Measurements from ENCODE around the gene PDP2. TPM values are rescaled to one million over a fixed set of nuclear protein-coding genes. Genes with fewer than 3 reads are reported as not detected.
A peak's percentile ranks its signal among the peaks of the same experiment; 100 is the strongest.
"Not testable (repeated sequence)": the region's sequence is repeated elsewhere in the genome, so short reads cannot be mapped to it uniquely, and the experiment has no call there.

PDP2 gene
- total RNA-seq, 1 donor from 2014 or later = 11.7 TPM

DNA sequence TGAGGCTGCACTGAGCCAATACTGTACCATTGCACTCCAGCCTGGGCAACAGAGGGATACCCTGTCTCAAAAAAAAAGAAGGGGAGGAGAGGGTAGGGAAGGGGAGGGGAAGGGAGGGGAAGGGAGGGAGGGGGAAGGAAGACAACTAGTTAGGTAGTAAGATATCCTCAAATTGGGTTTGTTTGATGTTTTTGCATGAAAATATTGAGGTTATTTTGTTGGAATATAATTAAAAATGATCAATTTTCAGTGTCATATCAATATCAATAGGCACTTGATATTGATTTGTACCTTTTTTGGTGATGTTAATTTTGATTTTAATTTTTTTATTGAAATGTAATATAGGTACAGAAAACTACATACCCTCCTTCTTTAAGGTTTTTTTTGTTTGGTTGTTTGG, 16.6 kb upstream of the PDP2 start:
- H3K4me3 ChIP-seq (ENCODE audit: low read depth, low read length) = no peak overlapping the region

DNA sequence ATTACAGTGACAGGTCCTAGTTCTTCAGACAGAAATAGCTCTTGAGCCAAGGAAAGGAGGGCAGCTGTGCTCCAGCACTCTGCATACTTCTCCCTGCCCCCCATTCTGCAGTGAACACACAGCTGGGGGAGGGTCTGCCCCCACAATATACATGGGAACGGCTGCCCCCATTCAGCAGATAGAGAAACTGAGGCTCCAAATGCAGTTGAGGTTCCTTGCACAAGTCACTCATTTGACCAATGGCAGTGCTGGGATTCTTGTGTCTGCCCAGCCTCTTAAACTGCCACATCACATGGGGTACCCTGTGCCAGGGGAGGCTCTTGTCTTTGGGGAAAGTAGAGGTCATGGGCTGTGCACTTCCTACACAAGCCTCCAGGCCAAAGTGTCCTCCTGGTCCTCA, 10.9 kb upstream of the PDP2 start:
- TF ChIP-seq, protein P1, sequence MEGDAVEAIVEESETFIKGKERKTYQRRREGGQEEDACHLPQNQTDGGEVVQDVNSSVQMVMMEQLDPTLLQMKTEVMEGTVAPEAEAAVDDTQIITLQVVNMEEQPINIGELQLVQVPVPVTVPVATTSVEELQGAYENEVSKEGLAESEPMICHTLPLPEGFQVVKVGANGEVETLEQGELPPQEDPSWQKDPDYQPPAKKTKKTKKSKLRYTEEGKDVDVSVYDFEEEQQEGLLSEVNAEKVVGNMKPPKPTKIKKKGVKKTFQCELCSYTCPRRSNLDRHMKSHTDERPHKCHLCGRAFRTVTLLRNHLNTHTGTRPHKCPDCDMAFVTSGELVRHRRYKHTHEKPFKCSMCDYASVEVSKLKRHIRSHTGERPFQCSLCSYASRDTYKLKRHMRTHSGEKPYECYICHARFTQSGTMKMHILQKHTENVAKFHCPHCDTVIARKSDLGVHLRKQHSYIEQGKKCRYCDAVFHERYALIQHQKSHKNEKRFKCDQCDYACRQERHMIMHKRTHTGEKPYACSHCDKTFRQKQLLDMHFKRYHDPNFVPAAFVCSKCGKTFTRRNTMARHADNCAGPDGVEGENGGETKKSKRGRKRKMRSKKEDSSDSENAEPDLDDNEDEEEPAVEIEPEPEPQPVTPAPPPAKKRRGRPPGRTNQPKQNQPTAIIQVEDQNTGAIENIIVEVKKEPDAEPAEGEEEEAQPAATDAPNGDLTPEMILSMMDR (IDR thresholded peaks at IDR 0.05; ENCODE audit: insufficient read depth, low read length, poor library complexity, severe bottlenecking) = no peak
- H3K27me3 ChIP-seq (ENCODE audit: control insufficient read depth, insufficient read depth, low read length) = no peaks in the 10 kb centered on the region
- no peak overlapping the region for H3K4me3 ChIP-seq (ENCODE audit: low read depth, low read length)
- no peaks in the 10 kb centered on the region for H3K36me3 ChIP-seq (ENCODE audit: control insufficient read depth, insufficient read depth, low read length)
- DNase-seq (ENCODE audit: low read depth) = no peak

More for the DNA sequence above, 16.6 kb upstream of the PDP2 start:
- H3K36me3 ChIP-seq (ENCODE audit: control insufficient read depth, insufficient read depth, low read length) = no peaks in the 10 kb centered on the region
- no peaks in the 10 kb centered on the region for H3K27me3 ChIP-seq (ENCODE audit: control insufficient read depth, insufficient read depth, low read length)
- DNase-seq (ENCODE audit: low read depth) = no peak
- TF ChIP-seq, protein P1 (IDR thresholded peaks at IDR 0.05; ENCODE audit: insufficient read depth, low read length, poor library complexity, severe bottlenecking) = no peak

DNA sequence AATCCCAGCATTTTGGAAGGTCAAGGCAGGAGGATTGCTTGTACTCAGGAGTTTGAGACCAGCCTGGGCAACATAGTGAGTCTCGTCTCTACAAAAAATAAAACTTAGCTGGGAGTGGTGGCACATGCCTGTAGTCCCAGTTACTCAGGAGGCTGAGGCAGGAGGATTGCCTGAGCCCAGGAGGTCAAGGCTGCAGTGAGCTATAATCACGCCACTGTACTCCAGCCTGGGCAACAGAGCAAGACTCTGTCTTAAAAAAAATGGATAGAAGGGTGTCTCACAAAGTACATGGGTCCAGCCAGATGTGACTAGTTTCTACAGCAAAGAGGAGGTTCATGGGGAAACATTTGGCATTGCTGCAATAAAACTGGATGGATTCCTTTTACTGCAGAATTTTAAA, 9.0 kb upstream of the PDP2 start:
- H3K36me3 ChIP-seq (ENCODE audit: control insufficient read depth, insufficient read depth, low read length); DNase-seq (ENCODE audit: low read depth); H3K27me3 ChIP-seq (ENCODE audit: control insufficient read depth, insufficient read depth, low read length); H3K4me3 ChIP-seq (ENCODE audit: low read depth, low read length): not testable (repeated sequence)

DNA sequence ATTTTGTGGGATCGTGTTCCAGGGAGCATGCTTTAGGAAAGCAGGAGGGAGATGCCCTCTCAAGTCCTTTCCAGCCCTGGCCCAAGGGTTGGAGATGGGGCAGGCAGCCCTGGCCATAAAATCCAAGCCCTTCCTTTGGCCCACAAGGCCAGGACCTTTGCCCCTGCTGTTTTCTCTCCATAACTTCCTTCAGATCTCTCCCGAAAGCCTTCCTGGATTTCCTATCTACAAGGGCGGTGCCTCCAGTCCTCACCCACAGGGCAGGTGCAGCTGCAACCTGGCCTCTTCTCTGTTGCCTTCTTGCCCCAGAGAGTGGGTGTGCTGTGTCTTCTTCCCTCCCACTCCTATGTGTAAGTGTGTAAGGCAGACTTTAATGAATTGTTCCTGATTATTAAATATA, 8.5 kb upstream of the PDP2 start:
- Histone ChIP-seq H3K4me3 (ENCODE audit: low read depth, low read length) (no peak overlapping the region), H3K27me3 (ENCODE audit: control insufficient read depth, insufficient read depth, low read length) (no peaks in the 10 kb centered on the region), H3K36me3 (ENCODE audit: control insufficient read depth, insufficient read depth, low read length) (no peaks in the 10 kb centered on the region)
- DNase-seq (ENCODE audit: low read depth) = no peak
- TF ChIP-seq, protein P1 (IDR thresholded peaks at IDR 0.05; ENCODE audit: insufficient read depth, low read length, poor library complexity, severe bottlenecking) = no peak

GRCh38 chr16:66872559-66872942, 7.8 kb upstream of the PDP2 start:
- DNase-seq (ENCODE audit: low read depth) = no peak
- Histone ChIP-seq H3K27me3 (ENCODE audit: control insufficient read depth, insufficient read depth, low read length) (no peaks in the 10 kb centered on the region), H3K4me3 (ENCODE audit: low read depth, low read length) (peak overlapping the region; percentile 27), H3K36me3 (ENCODE audit: control insufficient read depth, insufficient read depth, low read length) (no peaks in the 10 kb centered on the region)
- TF ChIP-seq, protein P1 (IDR thresholded peaks at IDR 0.05; ENCODE audit: insufficient read depth, low read length, poor library complexity, severe bottlenecking) = no peak

DNA sequence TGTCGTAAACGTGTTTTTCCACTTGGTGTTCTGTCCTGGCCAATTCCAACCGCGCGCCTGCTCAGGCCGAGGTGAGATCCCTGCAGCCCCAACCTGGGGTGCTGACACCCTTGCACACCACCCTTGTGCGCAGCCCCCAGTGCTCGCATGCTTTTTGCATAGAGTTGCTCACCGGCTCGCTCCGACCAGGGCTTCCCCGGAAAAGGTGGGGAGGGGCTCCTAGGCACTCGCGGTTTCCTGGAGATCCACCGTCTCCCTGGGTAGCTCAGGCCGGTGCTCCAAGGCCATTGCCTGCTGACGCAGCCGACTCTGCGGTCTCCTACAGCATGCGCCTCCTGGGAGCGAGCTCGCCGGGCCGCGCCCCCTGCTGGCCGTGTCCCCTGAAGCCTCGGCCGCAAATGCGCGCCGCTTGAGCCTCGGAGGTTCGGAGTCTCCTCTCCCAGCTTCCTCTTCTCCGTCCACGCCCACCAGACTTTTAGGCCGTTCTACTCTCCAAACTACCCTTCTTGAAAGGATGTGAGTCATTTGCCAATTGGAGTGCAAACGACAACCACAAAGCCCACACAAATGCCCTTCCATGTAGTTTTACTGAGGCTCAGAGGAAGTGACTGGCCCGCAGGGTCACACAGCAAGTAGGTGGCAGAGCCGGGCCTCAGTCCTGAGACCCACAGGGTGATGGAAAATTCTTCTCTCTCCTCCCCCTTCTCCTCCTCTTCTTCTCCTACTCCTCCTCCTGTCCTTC, 7.2 kb upstream of the PDP2 start:
- peak; percentile 99 for DNase-seq (ENCODE audit: low read depth)
- H3K36me3 ChIP-seq (ENCODE audit: control insufficient read depth, insufficient read depth, low read length) = no peaks in the 10 kb centered on the region
- peak overlapping the region; percentile 27 for H3K4me3 ChIP-seq (ENCODE audit: low read depth, low read length)
- TF ChIP-seq, protein P1 (IDR thresholded peaks at IDR 0.05; ENCODE audit: insufficient read depth, low read length, poor library complexity, severe bottlenecking) = peak; percentile 95
- no peaks in the 10 kb centered on the region for H3K27me3 ChIP-seq (ENCODE audit: control insufficient read depth, insufficient read depth, low read length)
